Activated CD8-positive, alpha-beta memory T cell treated with anti-CD3 and anti-CD28 coated beads, Interleukin-2, amount 50 U/mL, for 24 hours (primary cell): ENCODE results near the gene TBC1D1.

Experiments used
- DNase-seq: peaks from one replicate; pipeline ENCODE4 v3.0.0-alpha.2; 2020; ENCODE audit errors: extremely low read depth

TBC1D1 gene

GRCh38 chr4:38167973-38168372 lies 277.1 kb downstream of the TBC1D1 start:
- no peak for DNase-seq

GRCh38 chr4:38169524-38169923 lies 278.6 kb downstream of the TBC1D1 start:
- DNase-seq, result no peak

GRCh38 chr4:38170338-38171169 lies 279.7 kb downstream of the TBC1D1 start:
- no peak for DNase-seq

DNA sequence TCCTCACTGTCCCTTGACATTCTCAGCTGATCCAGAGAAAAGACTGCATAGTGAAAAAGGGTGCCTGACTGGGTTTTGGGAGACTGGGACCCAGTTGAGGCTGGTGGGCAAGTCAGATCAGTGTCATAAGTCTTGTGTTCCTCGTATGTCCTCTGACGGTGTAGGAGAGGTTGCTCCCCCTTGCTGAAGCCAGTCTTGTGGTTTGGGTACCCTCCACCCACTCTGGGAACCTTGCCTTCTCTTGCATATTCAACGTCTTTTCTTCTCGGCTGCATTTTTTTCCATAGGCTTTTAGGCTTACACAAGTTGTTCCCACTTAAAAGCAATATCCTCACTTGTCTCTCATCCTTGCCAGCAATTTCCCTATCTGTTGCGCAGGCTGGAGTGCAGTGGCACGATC lies 281.2 kb downstream of the TBC1D1 start:
- no peak for DNase-seq

DNA sequence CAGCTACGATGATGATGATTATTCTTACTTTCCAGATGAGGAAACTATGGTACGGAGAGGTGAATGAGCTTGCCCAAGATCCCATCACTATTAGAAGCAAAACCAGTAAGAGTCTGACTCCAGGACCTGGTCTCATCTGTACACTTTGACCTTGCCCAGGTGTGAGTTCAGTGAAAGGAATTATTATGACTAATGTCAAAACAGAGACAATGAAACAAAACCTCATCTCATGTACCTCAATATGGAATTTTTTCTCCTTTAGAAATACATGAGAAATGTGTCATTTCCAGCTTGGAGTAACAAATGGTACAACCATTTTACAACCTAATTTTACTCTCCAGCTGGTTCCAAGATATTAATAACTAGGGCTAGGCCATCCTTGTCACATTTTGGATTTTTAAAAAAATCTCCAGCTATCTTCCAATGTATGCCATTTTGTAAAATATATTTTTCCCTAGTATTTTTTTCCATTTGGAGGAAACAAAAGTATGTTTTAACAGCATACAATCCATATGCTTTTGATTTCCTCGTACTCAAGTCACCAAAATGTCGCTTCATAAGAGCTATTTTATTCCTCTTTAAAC lies 283.1 kb downstream of the TBC1D1 start:
- no peak for DNase-seq

DNA sequence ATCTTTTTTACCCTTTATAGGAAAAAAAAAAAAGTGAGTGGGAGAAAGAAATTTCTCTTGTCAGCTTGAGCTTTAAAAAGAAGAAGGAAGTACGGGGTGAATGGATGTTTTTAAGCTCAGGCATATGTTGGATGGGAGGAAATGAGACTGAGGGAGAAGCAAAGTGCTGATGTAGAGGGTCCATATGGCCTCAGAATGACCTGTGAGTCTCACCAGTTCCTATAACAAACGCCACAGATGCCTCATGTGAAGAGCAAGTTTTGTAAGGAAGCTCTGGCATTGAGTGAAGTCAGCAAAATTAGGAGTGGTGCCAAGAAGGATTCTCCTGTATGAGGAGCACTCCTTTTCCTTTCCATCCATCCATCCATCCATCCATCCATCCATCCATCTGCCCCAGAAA lies 283.9 kb downstream of the TBC1D1 start:
- DNase-seq, result no peak

- DNase-seq, result no peak
Measured at GRCh38 chr4:38176165-38176564, 285.3 kb downstream of the TBC1D1 start.

- DNase-seq, result peak; percentile 24
Measured at GRCh38 chr4:38177035-38177546, 286.2 kb downstream of the TBC1D1 start.

GRCh38 chr4:38177641-38178391 lies 286.9 kb downstream of the TBC1D1 start:
- no peak for DNase-seq

GRCh38 chr4:38178392-38178995 lies 287.6 kb downstream of the TBC1D1 start:
- DNase-seq, result no peak

GRCh38 chr4:38179690-38180377 lies 288.9 kb downstream of the TBC1D1 start:
- peak; percentile 45 for DNase-seq

- DNase-seq, result no peak
Measured at GRCh38 chr4:38180456-38180855, 289.6 kb downstream of the TBC1D1 start.

- DNase-seq, result no peak
Measured at GRCh38 chr4:38181286-38181685, 290.4 kb downstream of the TBC1D1 start.

DNA sequence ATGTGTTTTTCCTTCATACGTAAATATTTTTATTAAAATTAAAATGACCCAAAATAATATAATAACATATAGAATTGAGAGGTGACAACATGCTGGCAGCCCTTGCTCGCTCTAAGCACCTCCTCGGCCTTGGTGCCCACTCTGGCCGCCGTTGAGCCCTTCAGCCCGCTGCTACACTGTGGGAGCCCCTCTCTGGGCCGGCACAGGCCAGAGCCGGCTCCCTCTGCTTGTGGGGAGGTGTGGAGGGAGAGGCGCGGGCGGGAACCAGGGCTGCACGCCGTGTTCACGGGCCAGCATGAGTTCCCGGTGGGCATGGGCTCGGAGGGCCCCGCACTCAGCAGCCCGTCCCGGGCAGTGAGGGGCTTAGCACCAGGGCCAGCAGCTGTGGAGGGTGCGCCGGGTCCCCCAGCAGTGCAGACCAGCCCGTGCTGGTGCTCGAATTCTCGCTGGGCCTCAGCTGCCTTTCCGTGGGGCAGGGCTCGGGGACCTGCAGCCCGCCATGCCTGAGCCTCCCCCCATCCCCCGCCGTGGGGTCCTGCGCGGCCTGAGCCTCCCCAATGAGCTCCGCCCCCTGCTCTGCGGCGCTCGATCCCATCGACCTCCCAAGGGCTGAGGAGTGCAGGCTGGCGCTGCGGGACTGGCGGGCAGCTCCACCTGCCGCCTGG lies 291.6 kb downstream of the TBC1D1 start:
- no peak for DNase-seq

- DNase-seq, result no peak
Measured at GRCh38 chr4:38184404-38184803, 293.5 kb downstream of the TBC1D1 start.

- DNase-seq, result no peak
Measured at GRCh38 chr4:38185406-38186144, 294.7 kb downstream of the TBC1D1 start.

DNA sequence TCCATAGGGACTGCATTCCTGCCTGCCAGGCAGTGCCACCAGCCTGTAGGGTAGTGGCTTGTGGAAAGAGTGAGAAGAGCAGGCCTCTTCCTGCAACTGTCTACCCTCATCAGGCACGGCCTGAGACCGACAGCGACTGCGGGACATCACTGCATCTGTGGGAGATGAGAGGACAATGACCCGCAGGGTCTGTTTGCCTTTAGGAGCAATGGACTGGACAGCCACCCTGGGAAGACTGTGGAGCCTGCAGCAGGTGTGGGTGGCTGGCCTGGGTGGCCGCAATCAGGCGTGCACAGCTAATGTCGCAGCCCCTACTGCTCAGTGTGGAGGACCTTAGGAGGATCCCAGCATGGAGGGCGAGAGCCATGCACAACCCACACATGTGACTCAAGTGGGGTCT lies 297.3 kb downstream of the TBC1D1 start:
- DNase-seq, result no peak

GRCh38 chr4:38188631-38189101 lies 297.8 kb downstream of the TBC1D1 start:
- no peak for DNase-seq
